CD4-positive, CD25-positive, alpha-beta regulatory T cell (primary cell): ENCODE results near the gene ITGA3. TPM values are rescaled to one million over a fixed set of nuclear protein-coding genes. Genes with fewer than 3 reads are reported as not detected.
"Not testable (repeated sequence)": the region's sequence is repeated elsewhere in the genome, so short reads cannot be mapped to it uniquely, and the experiment has no call there.

ENCODE experiments used
- ATAC-seq, 2 donors: fragments of 150-1000 bp; cut with Tn5 transposase; one replicate each; pipeline ENCODE4 v1.10.0; 2021; ENCODE audit warnings: low read depth in 2 of 2, moderate number of reproducible peaks in 2 of 2, moderate library complexity in 1 of 2
- DNase-seq, 3 donors: peaks; one replicate each; pipeline versions ENCODE4 v3.0.0 to v3.0.0-alpha.2; 2012 to 2022; ENCODE audit warnings: mixed read lengths in 1 of 3
- H3K27ac ChIP-seq: one replicate; pipeline ENCODE4 v1.7.0; 2013; ENCODE audit warnings: mild to moderate bottlenecking, low read length; ENCODE audit not compliant: insufficient read depth, poor library complexity, severe bottlenecking
- H3K27me3 ChIP-seq: one replicate; pipeline ENCODE4 v1.7.0; 2013; ENCODE audit warnings: low read length; ENCODE audit not compliant: control insufficient read depth, insufficient read depth
- H3K36me3 ChIP-seq: one replicate; pipeline ENCODE4 v1.7.0; 2013; ENCODE audit warnings: mild to moderate bottlenecking, low read length, moderate library complexity; ENCODE audit not compliant: control insufficient read depth, insufficient read depth
- H3K4me1 ChIP-seq: 2 replicates; pipeline ENCODE4 v1.7.0; 2013; ENCODE audit warnings: mild to moderate bottlenecking, low read length; ENCODE audit not compliant: insufficient read depth, control insufficient read depth, poor library complexity, severe bottlenecking
- H3K4me3 ChIP-seq: one replicate; pipeline ENCODE4 v1.7.0; 2013; ENCODE audit warnings: low read depth, mild to moderate bottlenecking, low read length, moderate library complexity
- H3K9me3 ChIP-seq, 2 experiments: 1 replicate in 1 of 2; 2 replicates in 1 of 2; pipeline ENCODE4 v1.7.0; 2013; ENCODE audit warnings: low read length in 2 of 2, mild to moderate bottlenecking in 1 of 2, moderate library complexity in 1 of 2; ENCODE audit not compliant: control insufficient read depth in 2 of 2
- H3K27ac Mint-ChIP-seq, 3 donors: one replicate each; pipeline ENCODE4 v1.8.0; 2020 to 2022; ENCODE audit warnings: mild to moderate bottlenecking in 3 of 3, mixed read lengths in 3 of 3, moderate library complexity in 2 of 3
- H3K27me3 Mint-ChIP-seq: one replicate; pipeline ENCODE4 v1.8.0; 2022; ENCODE audit warnings: mild to moderate bottlenecking, mixed read lengths
- H3K36me3 Mint-ChIP-seq: one replicate; pipeline ENCODE4 v1.8.0; 2020; ENCODE audit warnings: mixed read lengths
- H3K4me1 Mint-ChIP-seq, 4 donors: one replicate each; pipeline ENCODE4 v1.8.0; 2020 to 2022; ENCODE audit warnings: mixed read lengths in 4 of 4, mild to moderate bottlenecking in 1 of 4
- H3K4me3 Mint-ChIP-seq, 4 donors: one replicate each; pipeline ENCODE4 v1.8.0; 2020 to 2022; ENCODE audit warnings: mild to moderate bottlenecking in 4 of 4, mixed read lengths in 4 of 4, moderate library complexity in 3 of 4
- H3K9me3 Mint-ChIP-seq, 7 donors: one replicate each; pipeline ENCODE4 v1.8.0; 2020 to 2022; ENCODE audit warnings: mixed read lengths in 7 of 7, mild to moderate bottlenecking in 3 of 7, moderate library complexity in 2 of 7
- polyA plus RNA-seq, 4 donors: library from polyadenylated mRNA; unstranded; fragments of 300-500 nt; fragmentation: Illumina TruSeq; gene quantifications; one replicate each; pipeline ENCODE4 v1.2.3, GENCODE V29; 2021
- total RNA-seq: library from RNA; stranded (reverse); gene quantifications from one replicate; pipeline ENCODE4 v1.2.3, GENCODE V29; 2022

The ITGA3 gene
- total and polyA plus RNA-seq, 5 donors from 2014 or later, result 1.7 to 14.4 (median 2.7) TPM

DNA sequence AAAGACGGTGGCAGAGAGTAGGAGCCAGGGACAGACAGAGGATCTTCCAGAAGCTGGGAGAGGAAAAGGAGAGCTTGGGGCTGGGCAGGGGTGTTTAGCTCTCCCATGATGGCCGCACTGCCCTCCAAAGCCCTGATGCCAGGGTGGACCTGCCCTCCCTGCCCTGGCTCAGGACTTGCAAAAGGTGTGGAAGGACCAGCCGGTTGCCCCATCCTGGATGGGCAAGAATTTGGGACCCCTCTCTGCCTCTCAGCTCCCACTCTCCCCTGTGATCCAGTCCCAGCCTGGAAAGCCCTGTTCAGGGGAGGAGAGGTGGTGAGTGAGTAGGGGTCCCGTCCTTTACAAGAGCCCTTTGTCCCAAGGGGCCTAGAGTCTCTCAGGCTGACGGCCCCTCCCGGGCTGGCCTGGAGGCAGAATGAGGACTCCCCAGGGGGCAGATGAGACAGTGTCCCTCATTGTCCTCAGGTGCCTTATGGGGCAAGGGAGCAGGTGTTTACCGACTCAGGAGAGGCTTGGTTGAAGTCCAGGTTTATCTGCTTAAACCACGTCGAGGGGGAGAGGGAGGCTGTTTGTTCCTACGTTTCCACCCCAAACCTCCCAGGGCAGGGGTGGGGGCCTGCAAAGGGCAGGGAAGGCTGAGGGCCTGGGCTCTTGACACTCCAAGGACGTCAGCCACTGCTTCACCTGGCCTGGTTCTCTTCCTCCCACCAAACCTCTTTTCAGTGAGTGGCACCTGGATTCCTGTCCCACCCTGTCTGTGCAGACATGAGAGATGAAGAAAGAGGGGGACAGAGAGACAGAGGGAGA lies 19.3 kb upstream of the ITGA3 start:
- Histone ChIP-seq H3K27me3 (no peaks in the 10 kb centered on the region), H3K4me3 (no peak overlapping the region), H3K9me3 (no peaks in the 10 kb centered on the region), H3K36me3 (no peaks in the 10 kb centered on the region), H3K4me1 (no peaks in the 10 kb centered on the region), H3K27ac (no peak overlapping the region)
- no peaks in the 10 kb centered on the region for H3K4me1 Mint-ChIP-seq
- H3K4me3 Mint-ChIP-seq, result no peak overlapping the region
- H3K9me3 Mint-ChIP-seq, result no peaks in the 10 kb centered on the region
- DNase-seq, result no peak
- peak overlapping the region in 1 of 3 donors; percentile 46 for H3K27ac Mint-ChIP-seq
- ATAC-seq, result no peak
- H3K36me3 Mint-ChIP-seq, result no peaks in the 10 kb centered on the region
- peaks cover 17% of the 10 kb centered on the region for H3K27me3 Mint-ChIP-seq

DNA sequence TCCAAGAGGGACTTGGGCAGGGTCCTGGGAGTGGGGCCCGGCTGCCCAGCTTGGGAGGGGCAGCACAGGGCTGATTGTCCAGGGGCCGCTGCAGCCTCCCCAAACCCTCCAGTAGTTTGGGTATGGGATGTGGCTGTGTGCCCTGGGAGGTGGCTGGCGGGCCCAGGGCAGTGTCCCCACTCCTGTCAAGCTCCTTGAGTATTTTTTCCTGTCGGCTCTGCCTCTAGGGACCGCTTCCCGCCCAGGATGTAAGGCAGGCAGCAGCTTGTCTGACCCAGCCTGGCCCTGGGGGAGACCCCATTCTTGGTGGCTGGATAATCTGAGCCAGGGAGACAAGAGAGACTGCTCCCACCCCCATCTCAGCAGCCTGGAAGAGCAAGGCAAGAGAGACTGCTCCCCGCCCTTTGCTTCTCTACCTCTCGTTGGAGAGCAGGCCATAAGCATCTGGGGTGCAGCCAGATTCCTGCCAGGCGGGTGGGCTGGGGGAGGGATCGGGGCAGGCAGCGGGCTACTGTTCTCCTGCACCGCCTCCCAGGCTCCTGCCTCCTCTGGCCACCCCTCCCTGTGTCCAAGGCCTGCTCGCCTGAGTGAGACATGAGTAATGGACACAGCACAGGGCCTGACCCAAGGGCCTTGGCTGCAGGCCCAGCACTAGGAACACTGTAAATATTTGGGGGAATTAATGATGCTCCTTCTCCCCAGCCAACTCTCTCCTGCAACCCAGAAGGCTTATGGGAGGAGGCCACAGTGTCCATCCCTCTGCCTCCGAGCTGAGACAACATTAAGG lies 18.4 kb upstream of the ITGA3 start:
- Histone ChIP-seq H3K27me3 (no peaks in the 10 kb centered on the region), H3K9me3 (no peaks in the 10 kb centered on the region), H3K4me3 (no peak overlapping the region), H3K4me1 (no peaks in the 10 kb centered on the region), H3K27ac (no peak overlapping the region), H3K36me3 (no peaks in the 10 kb centered on the region)
- peaks cover 15% of the 10 kb centered on the region for H3K27me3 Mint-ChIP-seq
- H3K36me3 Mint-ChIP-seq, result no peaks in the 10 kb centered on the region
- H3K4me1 Mint-ChIP-seq, result no peaks in the 10 kb centered on the region
- no peak overlapping the region for H3K27ac Mint-ChIP-seq
- no peak overlapping the region for H3K4me3 Mint-ChIP-seq
- no peak for DNase-seq
- ATAC-seq, result no peak
- H3K9me3 Mint-ChIP-seq, result no peaks in the 10 kb centered on the region

DNA sequence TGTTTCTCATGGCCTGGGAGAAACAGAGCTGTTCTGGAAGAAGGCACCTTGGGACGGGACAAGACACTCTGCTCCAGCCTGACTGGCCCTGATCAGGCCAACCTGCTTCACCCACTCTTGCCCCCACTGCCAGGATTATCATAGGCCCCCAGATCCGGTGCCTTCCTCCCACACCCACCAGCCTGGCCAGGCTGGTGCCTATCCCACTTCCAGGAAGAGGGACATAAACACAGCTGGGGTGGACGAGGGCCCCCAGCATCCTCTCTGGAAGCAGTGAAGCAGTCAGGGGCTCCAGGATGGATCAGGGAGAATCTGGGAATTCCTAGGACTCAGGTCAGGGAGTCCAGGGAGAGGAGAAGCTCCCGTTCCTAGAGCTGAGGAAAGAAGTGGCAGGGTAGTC lies 16.9 kb upstream of the ITGA3 start:
- Mint-ChIP-seq H3K27ac (no peak overlapping the region), H3K4me1 (no peaks in the 10 kb centered on the region), H3K27me3 (peaks cover 13% of the 10 kb centered on the region), H3K4me3 (no peak overlapping the region), H3K36me3 (no peaks in the 10 kb centered on the region), H3K9me3 (no peaks in the 10 kb centered on the region)
- no peaks in the 10 kb centered on the region for H3K36me3 ChIP-seq
- no peaks in the 10 kb centered on the region for H3K9me3 ChIP-seq
- H3K27ac ChIP-seq, result no peak overlapping the region
- DNase-seq (no peak), ATAC-seq (no peak)
- H3K27me3 ChIP-seq, result no peaks in the 10 kb centered on the region
- no peak overlapping the region for H3K4me3 ChIP-seq
- H3K4me1 ChIP-seq, result no peaks in the 10 kb centered on the region

DNA sequence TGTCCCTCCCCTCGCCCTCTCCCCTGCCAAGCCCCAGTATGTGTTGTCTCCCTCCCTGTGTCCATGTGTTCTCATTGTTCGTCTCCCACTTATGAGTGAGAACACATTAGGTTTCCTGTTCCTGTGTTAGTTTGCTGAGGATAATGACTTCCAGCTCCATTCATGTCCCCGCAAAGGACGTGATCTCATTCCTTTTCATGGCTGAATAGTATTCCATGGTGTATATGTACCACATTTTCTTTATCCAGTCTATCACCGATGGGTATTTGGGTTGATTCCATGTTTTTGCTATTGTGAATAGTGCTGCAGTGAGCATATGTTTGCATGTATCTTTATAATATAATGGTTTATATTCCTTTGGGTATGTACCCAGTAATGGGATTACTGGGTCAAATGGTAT lies 15.4 kb upstream of the ITGA3 start:
- not testable (repeated sequence) for H3K4me1 Mint-ChIP-seq, H3K4me1 ChIP-seq, H3K4me3 ChIP-seq, H3K27me3 Mint-ChIP-seq, ATAC-seq, H3K4me3 Mint-ChIP-seq, H3K27me3 ChIP-seq, H3K9me3 Mint-ChIP-seq, H3K36me3 Mint-ChIP-seq, H3K9me3 ChIP-seq, DNase-seq, H3K27ac ChIP-seq, H3K36me3 ChIP-seq
- peak overlapping the region in 1 of 3 donors; percentile 52 for H3K27ac Mint-ChIP-seq

- Mint-ChIP-seq H3K36me3 (no peaks in the 10 kb centered on the region), H3K4me1 (no peaks in the 10 kb centered on the region), H3K9me3 (no peaks in the 10 kb centered on the region)
Observed at GRCh38 chr17:50042211-50042610, 13.7 kb upstream of the ITGA3 start.

DNA sequence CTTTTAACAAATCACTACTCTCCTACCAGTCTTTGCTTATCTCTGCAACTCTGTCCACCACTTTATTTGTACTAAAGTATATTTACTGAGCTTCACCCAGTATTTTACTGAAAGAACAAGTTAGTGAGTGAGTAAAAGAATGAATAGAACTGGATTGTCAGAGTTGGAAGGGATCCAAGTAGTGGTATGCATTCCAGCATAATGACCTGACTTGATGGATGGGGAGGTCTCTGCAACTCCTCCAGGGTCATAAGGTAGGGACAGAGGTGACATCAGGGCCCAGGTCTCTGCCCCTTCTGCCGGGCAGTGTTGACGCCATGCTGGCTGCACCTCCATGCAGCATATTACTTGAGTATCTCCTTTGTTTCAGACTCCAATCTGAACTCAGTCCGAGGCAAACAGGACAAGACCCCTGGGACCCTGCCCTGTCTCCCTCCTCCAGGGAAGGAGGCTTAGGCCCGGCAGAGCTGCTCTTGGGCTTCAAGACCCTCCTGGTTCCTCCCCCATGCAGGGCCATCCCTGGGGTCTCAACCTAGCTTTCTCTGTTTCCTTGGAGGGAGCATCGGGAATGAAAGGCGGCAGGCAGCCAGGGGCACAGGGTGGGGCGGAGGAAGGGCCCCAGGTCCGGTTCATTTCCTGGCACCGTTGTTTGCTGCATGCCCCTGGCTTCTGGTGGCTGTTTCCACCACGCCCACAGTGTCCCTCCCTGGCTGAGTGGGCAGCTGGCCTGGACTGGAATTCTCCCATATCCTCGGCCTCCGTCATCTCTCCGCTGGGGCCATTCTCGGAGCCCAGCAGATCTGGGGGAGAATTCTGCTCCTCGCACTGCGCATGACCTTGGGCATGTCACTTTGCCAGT lies 12.4 kb upstream of the ITGA3 start:
- Histone ChIP-seq H3K4me1 (no peaks in the 10 kb centered on the region), H3K36me3 (no peaks in the 10 kb centered on the region), H3K9me3 (no peaks in the 10 kb centered on the region), H3K27ac (no peak overlapping the region), H3K4me3 (no peak overlapping the region), H3K27me3 (no peaks in the 10 kb centered on the region)
- H3K36me3 Mint-ChIP-seq, result no peaks in the 10 kb centered on the region
- no peaks in the 10 kb centered on the region for H3K4me1 Mint-ChIP-seq
- ATAC-seq (no peak), DNase-seq (no peak)
- H3K9me3 Mint-ChIP-seq, result peaks cover 0 to 2% (median 0%) of the 10 kb centered on the region in 7 donors
- H3K27ac Mint-ChIP-seq, result no peak overlapping the region
- H3K4me3 Mint-ChIP-seq, result no peak overlapping the region
- H3K27me3 Mint-ChIP-seq, result peaks cover 9% of the 10 kb centered on the region

More at GRCh38 chr17:50042211-50042610, 13.7 kb upstream of the ITGA3 start:
- H3K27ac Mint-ChIP-seq, result no peak overlapping the region
- Histone ChIP-seq H3K4me1 (no peaks in the 10 kb centered on the region), H3K4me3 (no peak overlapping the region), H3K36me3 (no peaks in the 10 kb centered on the region), H3K27me3 (no peaks in the 10 kb centered on the region), H3K9me3 (no peaks in the 10 kb centered on the region), H3K27ac (no peak overlapping the region)
- DNase-seq (no peak), ATAC-seq (no peak)
- H3K27me3 Mint-ChIP-seq, result peaks cover 9% of the 10 kb centered on the region
- no peak overlapping the region for H3K4me3 Mint-ChIP-seq

- H3K27ac ChIP-seq, result no peak overlapping the region
- H3K9me3 ChIP-seq, result no peaks in the 10 kb centered on the region
- no peaks in the 10 kb centered on the region for H3K4me1 ChIP-seq
- no peak overlapping the region for H3K4me3 ChIP-seq
- Mint-ChIP-seq H3K4me3 (no peak overlapping the region), H3K27ac (no peak overlapping the region), H3K27me3 (peaks cover 9% of the 10 kb centered on the region), H3K9me3 (peaks cover 0 to 2% (median 0%) of the 10 kb centered on the region in 7 donors), H3K36me3 (no peaks in the 10 kb centered on the region), H3K4me1 (peaks cover 0 to 3% (median 0%) of the 10 kb centered on the region in 4 donors)
- ATAC-seq, result no peak
- DNase-seq, result no peak
- no peaks in the 10 kb centered on the region for H3K27me3 ChIP-seq
- no peaks in the 10 kb centered on the region for H3K36me3 ChIP-seq
Observed at GRCh38 chr17:50044483-50044882, 11.4 kb upstream of the ITGA3 start.
